Eye (tissue), 1 donor: ENCODE measurements around the gene TNFRSF8.

Experiments used
- DNase-seq: peaks from one replicate; pipeline ENCODE4 v3.0.0-alpha.2; 2015

The TNFRSF8 gene

DNA sequence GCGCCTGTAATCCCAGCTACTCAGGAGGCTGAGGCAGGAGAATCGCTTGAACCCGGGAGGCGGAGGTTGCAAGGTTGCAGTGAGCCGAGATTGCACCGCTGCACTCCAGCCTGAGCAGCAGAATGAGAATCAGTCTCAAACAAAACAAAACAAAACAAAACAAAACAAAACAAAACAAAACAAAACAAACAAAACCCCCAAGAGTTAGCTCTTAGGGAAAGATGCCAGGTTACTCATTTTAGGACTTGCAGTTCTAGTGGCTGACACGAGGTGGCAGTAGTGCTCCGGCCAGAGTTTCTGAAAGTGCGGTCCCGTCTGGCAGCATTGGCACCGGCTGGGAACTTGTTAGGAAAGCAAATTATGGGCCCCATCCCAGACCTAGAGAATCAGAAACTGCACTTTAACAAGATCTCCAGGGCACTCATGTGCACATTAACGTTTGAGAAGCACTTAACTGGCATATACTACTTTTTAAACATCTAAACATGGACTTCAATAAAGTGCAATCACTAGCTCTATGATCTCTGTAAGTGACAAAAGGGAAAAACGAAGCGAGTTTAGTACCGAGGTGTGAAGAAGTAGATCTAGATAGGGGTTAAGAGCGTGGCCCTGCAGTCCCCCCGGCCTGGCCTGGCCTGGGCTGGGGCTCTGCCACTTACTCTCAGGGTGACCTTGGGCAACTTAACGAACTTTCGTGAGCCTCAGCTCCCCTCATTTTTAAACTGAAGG is 61.8 kb downstream of the TNFRSF8 start:
- DNase-seq = peak; percentile 92

DNA sequence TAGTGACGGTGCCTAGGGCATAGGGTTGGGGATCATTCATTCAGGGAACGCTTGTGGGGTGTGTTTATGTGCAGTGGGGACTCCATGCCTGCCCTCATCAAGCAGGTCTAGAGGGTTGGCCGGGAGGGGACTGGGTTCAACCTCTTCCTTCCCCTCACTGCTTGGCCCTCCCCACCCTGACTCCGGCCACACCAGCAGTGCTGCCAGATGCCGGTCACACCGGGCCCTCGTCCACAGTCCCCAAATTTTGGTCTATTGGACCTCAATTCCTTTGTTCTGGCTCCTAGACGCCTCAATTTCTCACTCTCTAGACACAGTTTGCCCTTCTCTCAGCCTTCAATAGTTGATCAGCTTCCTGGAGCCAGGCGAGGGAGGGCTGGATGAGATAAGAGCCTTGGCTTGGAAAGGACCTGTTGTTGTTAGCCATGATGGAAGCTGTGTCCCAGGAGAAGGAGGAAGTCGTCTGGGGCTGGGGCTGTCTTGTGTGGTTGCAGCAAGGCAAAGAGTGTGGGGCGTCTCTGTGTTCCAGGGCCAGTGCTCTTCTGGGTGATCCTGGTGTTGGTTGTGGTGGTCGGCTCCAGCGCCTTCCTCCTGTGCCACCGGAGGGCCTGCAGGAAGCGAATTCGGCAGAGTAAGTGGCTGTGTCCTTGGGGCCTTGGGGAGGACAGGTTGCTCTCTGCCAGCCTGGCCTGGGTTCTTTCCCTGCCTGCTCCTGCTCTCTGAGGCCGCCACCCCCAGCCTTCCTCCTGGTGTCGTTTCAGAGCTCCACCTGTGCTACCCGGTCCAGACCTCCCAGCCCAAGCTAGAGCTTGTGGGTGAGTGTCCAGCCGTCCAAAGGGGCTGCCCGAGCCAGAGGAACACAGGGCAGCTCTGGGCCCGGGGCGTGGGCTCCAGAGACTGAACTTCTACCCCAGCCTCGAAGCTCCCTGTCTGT is 62.6 kb downstream of the TNFRSF8 start:
- no peak for DNase-seq

DNA sequence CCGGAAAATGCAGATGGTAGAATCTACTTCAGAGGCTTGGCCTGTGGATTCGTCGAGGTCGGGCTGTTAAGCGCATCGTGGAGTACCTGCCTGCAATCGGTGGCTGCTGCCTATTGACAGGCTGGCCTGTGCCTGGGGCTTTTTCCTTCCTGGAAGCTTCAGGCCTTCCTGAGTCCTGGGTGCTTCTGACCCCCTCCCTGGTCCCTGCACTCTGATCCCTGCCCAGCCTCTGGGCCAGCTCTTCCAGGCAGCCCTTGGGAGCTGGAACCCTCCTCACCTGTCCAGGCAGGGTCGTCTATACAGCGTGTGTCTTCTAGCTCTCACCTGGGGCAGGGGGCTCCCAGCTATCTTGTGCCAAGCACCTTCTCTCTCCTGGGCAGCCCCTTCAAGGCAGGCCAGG is 63.7 kb downstream of the TNFRSF8 start:
- DNase-seq = no peak

DNA sequence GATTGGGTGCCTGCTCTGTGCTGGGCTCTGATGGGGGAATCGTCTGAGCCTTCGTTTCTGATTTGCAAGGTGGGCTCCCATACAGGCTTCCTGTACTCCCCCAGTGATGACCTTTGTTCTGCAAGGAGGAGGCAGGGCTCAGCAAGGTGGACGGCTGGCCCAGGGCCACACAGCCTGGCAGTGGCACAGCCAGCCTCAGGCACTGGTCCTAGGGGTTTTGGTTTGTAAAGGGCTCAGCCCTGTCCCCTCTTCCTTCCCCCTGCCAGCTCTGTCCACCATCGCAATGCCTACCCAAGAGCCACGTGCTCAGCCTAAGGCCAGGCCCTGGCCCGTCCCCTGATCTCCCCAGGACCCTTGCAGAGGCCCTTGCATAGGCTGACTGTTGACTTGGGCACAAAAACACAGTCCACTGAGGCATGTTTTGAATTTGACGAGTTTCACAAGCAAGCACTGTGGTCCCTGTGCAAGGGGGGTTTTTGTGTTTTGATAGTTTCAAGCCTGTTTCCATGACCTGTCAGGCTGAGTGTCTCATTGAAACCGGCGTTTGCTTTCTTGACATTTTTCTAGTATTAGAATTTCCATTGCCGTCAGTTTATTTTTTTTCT is 64.2 kb downstream of the TNFRSF8 start:
- no peak for DNase-seq

DNA sequence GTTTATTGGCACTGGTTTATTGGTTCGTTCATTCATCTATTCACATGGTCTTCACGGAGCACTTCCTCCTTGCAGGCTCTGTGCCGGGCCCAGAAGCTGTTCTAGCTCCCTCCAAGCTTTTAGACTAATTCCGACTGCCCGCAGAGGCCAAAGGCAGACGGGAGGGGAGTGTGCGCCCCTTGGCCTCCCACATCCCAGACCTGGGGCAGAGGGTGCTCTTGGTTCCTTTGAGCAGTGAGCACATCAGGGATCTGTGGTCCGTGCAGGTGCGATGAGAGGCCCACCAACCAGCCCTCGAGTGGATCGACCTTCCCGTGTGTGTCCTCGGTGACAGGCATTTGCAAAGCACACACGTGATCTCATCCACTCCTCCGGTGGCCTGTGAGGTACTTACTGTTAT is 65.0 kb downstream of the TNFRSF8 start:
- no peak for DNase-seq

DNA sequence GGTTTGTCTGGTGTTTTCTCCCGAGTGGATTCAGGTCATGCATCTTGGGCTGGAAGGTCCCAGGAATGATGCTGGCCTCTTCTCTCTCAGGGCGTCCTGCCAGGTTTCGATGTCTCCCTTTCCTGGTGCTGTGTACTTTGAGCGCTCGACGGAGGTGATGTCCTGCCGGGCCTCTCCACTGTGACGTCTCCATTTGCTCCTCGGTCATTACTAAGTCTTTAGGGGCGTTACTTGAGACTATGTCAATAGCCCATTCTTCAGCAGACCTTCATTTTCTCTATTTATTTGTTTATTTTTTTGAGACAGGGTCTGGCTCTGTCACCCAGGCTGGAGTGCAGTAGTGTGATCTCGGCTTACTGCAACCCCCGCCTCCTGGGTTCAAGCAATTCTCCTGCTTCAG is 66.5 kb downstream of the TNFRSF8 start:
- no peak for DNase-seq

DNA sequence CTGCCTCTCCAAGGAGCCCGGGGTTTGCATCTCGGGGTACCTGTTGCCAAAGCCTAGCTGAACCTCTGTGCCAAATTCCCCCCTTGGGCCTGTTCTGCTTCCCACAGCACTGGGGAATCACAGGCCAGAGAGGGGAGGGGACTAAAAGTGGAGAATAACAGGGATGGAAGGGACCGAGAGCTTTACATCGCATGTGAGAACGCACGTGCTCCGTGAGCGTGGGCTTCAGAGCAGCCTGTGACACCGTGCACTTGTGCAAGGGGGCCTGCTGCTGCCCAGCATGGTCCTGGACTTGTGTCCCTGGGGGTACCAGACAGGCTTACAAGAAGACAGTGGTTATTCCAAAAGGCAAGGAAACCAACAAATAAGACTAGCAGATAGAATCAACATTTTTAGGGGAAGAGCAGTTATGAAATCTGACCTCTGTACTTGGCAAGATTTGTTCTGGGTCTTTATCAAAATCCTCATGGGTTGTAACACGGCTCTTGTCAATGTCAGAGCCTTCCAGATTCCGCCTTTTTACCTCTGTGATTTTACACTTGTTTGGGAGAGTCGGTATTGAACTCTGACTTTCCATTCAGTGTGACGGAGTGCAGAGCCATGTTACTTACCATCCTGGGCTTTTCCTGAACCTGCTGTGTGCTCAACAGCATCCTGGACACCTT is 67.5 kb downstream of the TNFRSF8 start:
- no peak for DNase-seq

DNA sequence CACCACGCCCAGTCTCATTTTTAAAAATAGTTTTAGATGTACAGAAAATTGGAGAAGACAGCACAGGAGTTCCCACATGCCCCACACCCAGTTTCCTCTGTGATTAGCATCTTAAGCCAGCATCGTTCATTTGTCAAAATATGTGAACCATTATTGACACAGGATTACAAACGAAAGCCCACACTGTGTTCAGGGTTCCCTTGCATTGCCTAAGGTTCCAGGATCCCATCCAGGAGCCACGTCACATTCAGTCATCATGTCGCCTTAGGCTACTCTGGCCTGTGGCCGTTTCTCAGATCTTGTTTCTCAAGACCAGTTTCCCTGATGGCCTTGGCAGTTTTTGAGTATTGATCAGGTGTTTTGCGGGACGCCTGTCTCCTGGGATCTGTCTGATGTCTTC is 69.0 kb downstream of the TNFRSF8 start:
- DNase-seq = no peak

DNA sequence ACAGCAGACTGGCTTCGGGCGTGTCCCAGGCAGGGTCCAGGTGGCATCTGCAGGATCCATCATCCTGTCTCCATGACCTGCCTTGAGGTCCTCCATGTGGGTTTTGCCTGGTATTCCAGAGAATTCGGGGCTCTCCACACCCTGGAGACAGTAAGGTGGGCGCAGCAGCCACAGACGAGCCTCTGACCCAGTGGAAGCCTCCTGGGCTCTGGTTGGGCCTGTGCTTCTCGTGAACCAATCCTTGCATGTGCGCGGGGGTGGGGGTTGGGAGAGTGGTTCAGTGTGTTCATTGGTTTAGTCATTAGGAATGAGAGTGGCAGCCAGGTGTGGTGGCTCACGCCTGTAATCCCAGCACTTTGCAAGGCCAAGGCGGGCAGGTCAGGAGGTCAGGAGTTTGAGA is 71.6 kb downstream of the TNFRSF8 start:
- DNase-seq = no peak

DNA sequence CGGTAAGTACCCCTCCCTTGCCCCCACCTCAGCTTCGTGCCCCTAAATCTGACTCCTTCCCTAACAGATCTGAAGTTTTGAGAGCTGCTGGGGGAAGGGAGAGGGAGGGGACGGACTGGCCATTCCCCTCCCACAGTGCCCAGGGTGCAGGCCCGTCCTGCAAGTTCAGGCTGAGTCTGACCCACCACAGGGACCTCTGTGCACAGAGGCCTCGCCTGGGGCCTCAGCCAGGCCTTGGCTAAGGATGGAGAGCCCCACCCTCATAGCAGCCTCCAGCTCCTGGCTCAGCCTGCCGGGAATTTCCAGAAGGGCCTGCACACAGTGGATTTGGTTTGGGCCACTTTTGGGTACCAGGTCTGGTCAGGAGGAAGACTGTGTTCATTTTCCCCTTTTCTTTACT is 72.5 kb downstream of the TNFRSF8 start:
- DNase-seq = no peak

DNA sequence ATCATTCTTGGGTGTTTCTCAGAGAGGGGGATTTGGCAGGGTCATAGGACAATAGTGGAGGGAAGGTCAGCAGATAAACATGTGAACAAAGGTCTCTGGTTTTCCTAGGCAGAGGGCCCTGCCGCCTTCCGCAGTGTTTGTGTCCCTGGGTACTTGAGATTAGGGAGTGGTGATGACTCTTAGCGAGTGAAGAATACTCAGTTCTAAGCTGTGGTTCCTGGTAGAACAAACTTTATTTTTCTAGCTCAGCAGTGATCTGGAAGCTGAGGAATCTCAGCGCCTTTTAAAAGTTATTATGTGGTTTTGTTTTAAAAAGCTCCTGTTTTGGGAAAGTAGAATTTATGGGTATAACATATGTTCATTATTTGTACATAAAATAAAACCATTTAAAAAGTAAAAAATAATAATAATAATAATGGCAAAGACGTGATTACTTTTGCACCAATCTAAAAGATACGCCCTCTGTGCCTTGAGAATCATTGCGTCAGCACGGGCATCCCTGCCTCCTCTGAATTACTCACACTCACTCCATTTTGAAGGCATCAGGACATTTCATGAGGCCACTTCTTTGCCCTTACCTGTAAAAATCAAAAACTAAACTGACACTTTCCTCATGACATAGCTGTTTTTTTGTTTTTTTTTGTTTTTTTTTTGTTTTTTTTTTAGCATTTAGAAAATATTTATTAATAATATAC is 74.0 kb downstream of the TNFRSF8 start:
- no peak for DNase-seq

DNA sequence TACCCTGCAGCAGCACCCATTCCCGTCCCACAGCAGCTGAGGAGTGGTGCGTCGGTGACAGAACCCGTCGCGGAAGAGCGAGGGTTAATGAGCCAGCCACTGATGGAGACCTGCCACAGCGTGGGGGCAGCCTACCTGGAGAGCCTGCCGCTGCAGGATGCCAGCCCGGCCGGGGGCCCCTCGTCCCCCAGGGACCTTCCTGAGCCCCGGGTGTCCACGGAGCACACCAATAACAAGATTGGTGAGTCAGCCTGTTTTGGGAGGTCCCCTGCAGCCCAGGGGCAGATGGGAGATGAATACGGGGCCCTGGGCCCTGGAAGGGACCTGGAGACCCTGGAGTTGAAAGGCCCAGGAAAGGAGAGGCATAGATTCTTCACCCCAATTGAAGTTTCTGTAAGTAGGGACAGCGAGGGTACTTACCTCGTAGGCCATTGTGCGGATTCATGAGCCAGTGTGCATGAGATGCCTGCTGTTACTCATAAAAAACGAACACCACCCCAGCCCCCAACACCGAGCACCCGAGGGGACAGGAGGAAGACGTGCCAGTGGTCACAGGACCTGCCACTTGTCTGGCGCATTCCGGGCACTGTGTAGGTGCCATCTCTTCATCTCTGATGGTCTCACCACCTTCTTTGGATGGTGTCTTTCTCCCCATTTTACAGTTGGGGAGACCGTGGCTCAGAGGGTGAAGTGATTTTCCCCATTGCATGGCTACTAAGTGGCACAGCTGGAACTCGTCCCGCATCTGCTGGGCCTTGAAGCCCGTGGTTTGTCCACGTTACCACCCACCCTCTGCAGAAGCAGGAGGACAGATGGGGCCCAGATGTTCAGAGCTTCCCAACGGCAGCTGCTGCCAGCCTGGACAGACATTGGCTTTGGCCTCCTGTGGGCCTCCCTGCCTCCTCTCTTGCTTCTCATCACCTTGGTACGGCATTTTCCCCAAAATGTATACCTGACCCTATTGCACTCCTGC is 75.4 kb downstream of the TNFRSF8 start:
- no peak for DNase-seq

DNA sequence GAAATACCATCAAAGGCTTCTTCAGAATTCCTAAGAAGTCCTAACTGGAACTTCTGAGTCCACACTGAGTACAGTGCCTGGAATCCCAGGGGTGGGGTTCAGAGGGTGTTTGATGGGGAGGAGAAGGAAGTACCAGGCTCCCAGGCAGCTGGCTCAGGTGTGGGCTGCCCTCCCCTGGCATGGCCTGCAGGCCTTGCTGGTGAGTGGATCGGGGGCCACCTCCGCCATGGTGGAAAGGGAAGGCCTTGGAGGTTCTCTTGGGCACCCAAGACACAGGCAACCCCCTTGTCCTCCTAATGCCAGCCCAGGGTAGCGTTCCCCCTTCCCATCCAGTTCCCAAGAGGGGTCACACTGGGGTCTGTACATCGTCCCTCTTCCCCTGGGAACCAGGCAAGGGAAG is 76.9 kb downstream of the TNFRSF8 start:
- no peak for DNase-seq

DNA sequence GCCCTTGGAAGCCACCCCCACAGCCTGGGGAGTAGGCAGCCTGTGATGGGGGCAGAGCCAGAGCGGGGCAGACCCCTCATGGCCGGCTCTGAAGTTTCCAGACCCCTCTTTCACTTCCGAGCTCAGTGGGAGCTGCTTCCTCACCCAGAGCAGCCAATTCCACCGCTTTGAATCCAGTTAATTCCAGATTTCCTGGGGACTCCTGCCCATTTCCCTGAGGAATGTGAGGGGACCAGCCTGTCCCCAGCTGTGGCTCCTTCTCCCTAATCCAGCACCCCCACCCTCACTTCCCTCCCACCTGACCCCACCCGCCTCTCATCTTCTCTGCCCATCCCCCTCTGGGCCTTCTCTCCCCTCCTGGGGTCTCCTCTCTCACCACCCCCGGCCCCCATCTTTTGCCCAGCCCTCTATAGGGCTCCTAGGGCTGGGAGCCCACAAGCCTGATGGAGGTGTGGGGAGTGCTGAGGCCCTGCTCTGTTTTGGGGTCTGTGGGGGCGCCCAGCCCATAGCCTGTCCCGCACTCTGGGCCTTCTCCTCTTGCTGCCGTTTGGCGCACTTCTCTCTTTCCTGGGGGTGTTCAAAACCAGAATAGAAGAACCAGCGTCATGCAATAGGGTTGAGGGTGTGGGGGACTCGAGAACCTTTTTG is 77.5 kb downstream of the TNFRSF8 start:
- DNase-seq = no peak

DNA sequence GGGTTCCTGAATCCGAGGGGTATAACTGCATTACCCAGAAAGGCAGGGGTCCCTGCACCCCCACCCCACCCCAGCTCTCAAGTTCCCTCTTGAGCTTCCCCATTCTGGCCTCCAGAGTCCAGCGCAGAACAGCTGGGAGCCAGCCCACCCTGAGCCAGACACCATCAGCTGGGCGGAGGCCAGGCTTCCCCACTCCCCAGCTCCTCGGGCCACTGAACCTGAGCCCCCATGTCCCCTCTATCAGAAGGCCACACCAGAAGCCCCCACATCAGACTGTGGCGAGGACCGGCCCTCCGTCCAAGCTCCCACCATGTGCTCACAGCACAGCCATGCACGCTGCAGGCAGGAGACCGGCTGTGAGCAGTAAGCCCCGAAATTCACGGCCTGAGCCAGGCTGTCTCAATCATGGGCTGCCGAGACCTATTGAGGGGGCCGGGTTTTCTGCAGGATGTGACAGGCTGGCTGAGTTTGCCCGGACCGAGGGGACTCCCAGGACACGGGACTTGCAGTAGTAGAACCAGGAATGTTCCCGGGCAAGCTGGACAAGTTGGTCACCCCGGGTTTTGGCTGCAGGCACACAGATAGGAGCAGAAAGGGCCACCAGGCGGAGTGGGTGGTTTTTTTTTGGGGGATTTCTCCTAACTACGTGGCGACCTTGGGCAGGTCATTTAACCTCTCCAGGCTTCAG is 78.2 kb downstream of the TNFRSF8 start:
- DNase-seq = no peak

DNA sequence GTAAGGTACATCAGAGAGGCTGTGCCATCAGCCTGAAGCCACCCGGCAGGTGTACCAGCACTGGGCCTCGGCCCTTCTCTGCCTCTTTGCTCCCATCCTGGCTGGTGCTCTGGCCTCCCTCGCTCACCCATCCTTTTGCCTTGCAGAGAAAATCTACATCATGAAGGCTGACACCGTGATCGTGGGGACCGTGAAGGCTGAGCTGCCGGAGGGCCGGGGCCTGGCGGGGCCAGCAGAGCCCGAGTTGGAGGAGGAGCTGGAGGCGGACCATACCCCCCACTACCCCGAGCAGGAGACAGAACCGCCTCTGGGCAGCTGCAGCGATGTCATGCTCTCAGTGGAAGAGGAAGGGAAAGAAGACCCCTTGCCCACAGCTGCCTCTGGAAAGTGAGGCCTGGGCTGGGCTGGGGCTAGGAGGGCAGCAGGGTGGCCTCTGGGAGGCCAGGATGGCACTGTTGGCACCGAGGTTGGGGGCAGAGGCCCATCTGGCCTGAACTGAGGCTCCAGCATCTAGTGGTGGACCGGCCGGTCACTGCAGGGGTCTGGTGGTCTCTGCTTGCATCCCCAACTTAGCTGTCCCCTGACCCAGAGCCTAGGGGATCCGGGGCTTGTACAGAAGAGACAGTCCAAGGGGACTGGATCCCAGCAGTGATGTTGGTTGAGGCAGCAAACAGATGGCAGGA is 79.2 kb downstream of the TNFRSF8 start:
- peak; percentile 49 for DNase-seq

DNA sequence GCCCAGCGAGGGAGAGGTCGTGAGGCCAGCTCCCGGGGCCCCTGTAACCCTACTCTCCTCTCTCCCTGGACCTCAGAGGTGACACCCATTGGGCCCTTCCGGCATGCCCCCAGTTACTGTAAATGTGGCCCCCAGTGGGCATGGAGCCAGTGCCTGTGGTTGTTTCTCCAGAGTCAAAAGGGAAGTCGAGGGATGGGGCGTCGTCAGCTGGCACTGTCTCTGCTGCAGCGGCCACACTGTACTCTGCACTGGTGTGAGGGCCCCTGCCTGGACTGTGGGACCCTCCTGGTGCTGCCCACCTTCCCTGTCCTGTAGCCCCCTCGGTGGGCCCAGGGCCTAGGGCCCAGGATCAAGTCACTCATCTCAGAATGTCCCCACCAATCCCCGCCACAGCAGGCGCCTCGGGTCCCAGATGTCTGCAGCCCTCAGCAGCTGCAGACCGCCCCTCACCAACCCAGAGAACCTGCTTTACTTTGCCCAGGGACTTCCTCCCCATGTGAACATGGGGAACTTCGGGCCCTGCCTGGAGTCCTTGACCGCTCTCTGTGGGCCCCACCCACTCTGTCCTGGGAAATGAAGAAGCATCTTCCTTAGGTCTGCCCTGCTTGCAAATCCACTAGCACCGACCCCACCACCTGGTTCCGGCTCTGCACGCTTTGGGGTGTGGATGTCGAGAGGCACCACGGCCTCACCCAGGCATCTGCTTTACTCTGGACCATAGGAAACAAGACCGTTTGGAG is 80.0 kb downstream of the TNFRSF8 start:
- DNase-seq = no peak

DNA sequence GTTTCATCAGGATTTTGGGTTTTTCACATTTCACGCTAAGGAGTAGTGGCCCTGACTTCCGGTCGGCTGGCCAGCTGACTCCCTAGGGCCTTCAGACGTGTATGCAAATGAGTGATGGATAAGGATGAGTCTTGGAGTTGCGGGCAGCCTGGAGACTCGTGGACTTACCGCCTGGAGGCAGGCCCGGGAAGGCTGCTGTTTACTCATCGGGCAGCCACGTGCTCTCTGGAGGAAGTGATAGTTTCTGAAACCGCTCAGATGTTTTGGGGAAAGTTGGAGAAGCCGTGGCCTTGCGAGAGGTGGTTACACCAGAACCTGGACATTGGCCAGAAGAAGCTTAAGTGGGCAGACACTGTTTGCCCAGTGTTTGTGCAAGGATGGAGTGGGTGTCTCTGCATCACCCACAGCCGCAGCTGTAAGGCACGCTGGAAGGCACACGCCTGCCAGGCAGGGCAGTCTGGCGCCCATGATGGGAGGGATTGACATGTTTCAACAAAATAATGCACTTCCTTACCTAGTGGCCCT is 80.6 kb downstream of the TNFRSF8 start:
- no peak for DNase-seq

DNA sequence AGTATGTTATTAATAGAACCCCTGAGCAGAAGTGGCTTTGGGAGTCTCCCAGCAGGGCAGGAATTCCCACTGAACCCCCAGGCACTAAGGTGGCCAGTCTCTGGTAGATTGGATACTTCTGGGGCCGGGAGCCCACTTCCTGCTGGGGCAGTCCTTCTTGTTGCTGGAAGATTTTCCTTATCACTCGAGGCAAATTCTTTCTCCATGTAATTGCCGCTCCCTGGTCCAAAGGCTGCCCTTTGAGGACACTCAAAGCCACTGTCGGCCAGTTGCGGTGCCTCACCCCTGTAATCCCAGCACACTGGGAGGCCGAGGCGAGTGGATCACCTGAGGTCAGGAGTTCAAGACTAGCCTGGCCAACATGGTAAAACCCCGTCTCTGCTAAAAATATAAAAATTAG is 81.1 kb downstream of the TNFRSF8 start:
- no peak for DNase-seq
